ENCODE measurements around the gene ATP5PF. TPM values are rescaled to one million over a fixed set of nuclear protein-coding genes. Genes with fewer than 3 reads are reported as not detected.
"Not testable (repeated sequence)": the region's sequence is repeated elsewhere in the genome, so short reads cannot be mapped to it uniquely, and the experiment has no call there.

ATP5PF gene
- polyA plus RNA-seq, 3 donors, result 124 to 360 (median 340) TPM

GRCh38 chr21:25700741-25701140 lies 34.0 kb downstream of the ATP5PF start:
- DNase-seq, result no peak
- H3K4me1 ChIP-seq (ENCODE audit: control insufficient read depth in 1 of 2, insufficient read depth in 2 of 2, low read length in 2 of 2), result no peaks in the 10 kb centered on the region
- no peak for TF ChIP-seq CTCF (IDR thresholded peaks at IDR 0.05)
- Mint-ChIP-seq H3K4me1 (peaks cover 3% of the 10 kb centered on the region), H3K36me3 (no peaks in the 10 kb centered on the region), H3K27me3 (ENCODE audit: low read depth in 3 of 3) (no peaks in the 10 kb centered on the region), H3K27ac (no peak overlapping the region), H3K9me3 (peaks cover 0 to 11% (median 7%) of the 10 kb centered on the region in 7 donors), H3K4me3 (no peak overlapping the region)
- no peak overlapping the region for H3K9ac ChIP-seq (ENCODE audit: insufficient read depth, low read length, poor library complexity, severe bottlenecking)
- no peaks in the 10 kb centered on the region for H3K79me2 ChIP-seq (ENCODE audit: insufficient read depth, low read length)
- no peaks in the 10 kb centered on the region for H4K20me1 ChIP-seq (ENCODE audit: insufficient read depth, low read length)
- H3K4me2 ChIP-seq (replicated peaks; ENCODE audit: extremely low read depth, low read length, poor library complexity, severe bottlenecking), result no peak overlapping the region
- no peak overlapping the region for H2AFZ ChIP-seq (ENCODE audit: insufficient read depth, low read depth, low read length, poor library complexity, severe bottlenecking)
- intact Hi-C loops (cut with micrococcal nuclease), result no loop called here
- H3K36me3 ChIP-seq (replicated peaks in 1 of 2; ENCODE audit: control insufficient read depth in 1 of 2, insufficient read depth in 2 of 2, low read length in 2 of 2), result no peaks in the 10 kb centered on the region
- 100% methylated on average over 1 of the region's 1 CpG for WGBS (ENCODE audit: insufficient coverage)
- no peak overlapping the region for H3K27ac ChIP-seq (ENCODE audit: low read depth in 1 of 2, low read length in 2 of 2)
- no peaks in the 10 kb centered on the region for H3K27me3 ChIP-seq (ENCODE audit: control insufficient read depth in 2 of 2, insufficient read depth in 2 of 2, low read length in 2 of 2)
- H3K9me3 ChIP-seq (replicated peaks in 1 of 2; ENCODE audit: control insufficient read depth in 1 of 2, insufficient read depth in 1 of 2, low read length in 2 of 2), result peaks cover 0 to 3% of the 10 kb centered on the region in 2 donors
- no peak overlapping the region for H3K4me3 ChIP-seq (replicated peaks in 1 of 3; ENCODE audit: low read depth in 2 of 3, low read length in 3 of 3)

GRCh38 chr21:25695461-25695860 lies 39.2 kb downstream of the ATP5PF start:
- H3K27me3 Mint-ChIP-seq (ENCODE audit: low read depth in 3 of 3); DNase-seq; intact Hi-C loops (cut with micrococcal nuclease); H3K9me3 ChIP-seq (replicated peaks in 1 of 2; ENCODE audit: control insufficient read depth in 1 of 2, insufficient read depth in 1 of 2, low read length in 2 of 2); H2AFZ ChIP-seq (ENCODE audit: insufficient read depth, low read depth, low read length, poor library complexity, severe bottlenecking); H3K4me3 Mint-ChIP-seq; H3K27me3 ChIP-seq (ENCODE audit: control insufficient read depth in 2 of 2, insufficient read depth in 2 of 2, low read length in 2 of 2); H3K4me2 ChIP-seq (replicated peaks; ENCODE audit: extremely low read depth, low read length, poor library complexity, severe bottlenecking); H3K27ac Mint-ChIP-seq; H3K79me2 ChIP-seq (ENCODE audit: insufficient read depth, low read length); H3K4me1 ChIP-seq (ENCODE audit: control insufficient read depth in 1 of 2, insufficient read depth in 2 of 2, low read length in 2 of 2); H3K4me1 Mint-ChIP-seq; H3K4me3 ChIP-seq (replicated peaks in 1 of 3; ENCODE audit: low read depth in 2 of 3, low read length in 3 of 3); H3K36me3 Mint-ChIP-seq; H3K27ac ChIP-seq (ENCODE audit: low read depth in 1 of 2, low read length in 2 of 2); H3K36me3 ChIP-seq (replicated peaks in 1 of 2; ENCODE audit: control insufficient read depth in 1 of 2, insufficient read depth in 2 of 2, low read length in 2 of 2); H4K20me1 ChIP-seq (ENCODE audit: insufficient read depth, low read length); H3K9ac ChIP-seq (ENCODE audit: insufficient read depth, low read length, poor library complexity, severe bottlenecking): not testable (repeated sequence)
- peaks cover 0 to 16% (median 8%) of the 10 kb centered on the region in 7 donors for H3K9me3 Mint-ChIP-seq
- 100% methylated on average over 6 of the region's 36 CpGs for WGBS (ENCODE audit: insufficient coverage)

Data from CD14-positive monocyte (primary cell).